GM06990 (cell line): ENCODE results near the gene RGSL1.

ENCODE experiments used
- DNase-seq: peaks from one replicate; pipeline ENCODE4 v3.0.0-alpha.2; 2011; ENCODE audit not compliant: insufficient read length; ENCODE audit errors: extremely low read depth
- H3K27me3 ChIP-seq: replicated peaks from 2 replicates; pipeline ENCODE4 v1.6.0; 2011; ENCODE audit warnings: low read length; ENCODE audit not compliant: control insufficient read depth, insufficient read depth
- H3K36me3 ChIP-seq: 2 replicates; pipeline ENCODE4 v1.5.1; 2011; ENCODE audit warnings: low read length; ENCODE audit not compliant: control insufficient read depth, insufficient read depth
- H3K4me3 ChIP-seq: replicated peaks from 2 replicates; pipeline ENCODE4 v1.5.1; 2011; ENCODE audit warnings: low read depth, mild to moderate bottlenecking, control low read depth, low read length
- CTCF ChIP-seq: IDR thresholded peaks from 2 replicates; pipeline ENCODE4 v1.5.1; 2011; ENCODE audit warnings: low read length, control low read depth, mild to moderate bottlenecking, inconsistent platforms; ENCODE audit not compliant: insufficient read depth, poor library complexity, severe bottlenecking

The RGSL1 gene

GRCh38 chr1:182493063-182493462 is 43.1 kb downstream of the RGSL1 start:
- H3K36me3 ChIP-seq: no peaks in the 10 kb centered on the region
- no peak for DNase-seq
- no peaks in the 10 kb centered on the region for H3K27me3 ChIP-seq
- H3K4me3 ChIP-seq: no peak overlapping the region
- no peak for TF ChIP-seq CTCF

GRCh38 chr1:182495002-182495401 is 45.1 kb downstream of the RGSL1 start:
- no peak for TF ChIP-seq CTCF
- H3K4me3 ChIP-seq: no peak overlapping the region
- H3K36me3 ChIP-seq: no peaks in the 10 kb centered on the region

DNA sequence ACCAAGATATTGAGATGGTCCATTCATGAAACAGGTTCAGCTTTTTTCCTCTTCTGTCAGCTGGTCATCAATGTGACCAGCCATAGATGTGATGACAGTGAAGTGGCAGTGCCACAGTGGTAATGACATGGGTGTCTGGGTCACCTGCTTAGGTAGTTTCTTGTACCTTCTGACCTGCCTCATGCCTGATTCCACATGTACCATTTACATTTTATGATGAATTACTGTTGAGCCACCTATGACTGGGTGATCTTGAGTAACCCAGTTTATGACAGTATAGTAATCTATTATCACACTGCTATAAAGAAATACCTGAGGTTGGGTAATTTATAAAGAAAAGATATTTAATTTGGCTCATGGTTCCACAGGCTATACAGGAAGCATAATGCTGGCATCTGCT is 45.7 kb downstream of the RGSL1 start:
- Histone ChIP-seq H3K36me3 (no peaks in the 10 kb centered on the region), H3K4me3 (no peak overlapping the region), H3K27me3 (no peaks in the 10 kb centered on the region)
- no peak for TF ChIP-seq CTCF
- no peak for DNase-seq

More at GRCh38 chr1:182495002-182495401, 45.1 kb downstream of the RGSL1 start:
- H3K27me3 ChIP-seq: no peaks in the 10 kb centered on the region
- no peak for DNase-seq

- Histone ChIP-seq H3K4me3 (no peak overlapping the region), H3K36me3 (no peaks in the 10 kb centered on the region), H3K27me3 (no peaks in the 10 kb centered on the region)
- no peak for TF ChIP-seq CTCF
- no peak for DNase-seq
Measured at GRCh38 chr1:182507685-182508084, 57.7 kb downstream of the RGSL1 start.

- TF ChIP-seq CTCF: no peak
- Histone ChIP-seq H3K4me3 (no peak overlapping the region), H3K36me3 (no peaks in the 10 kb centered on the region), H3K27me3 (no peaks in the 10 kb centered on the region)
- peak; percentile 3 for DNase-seq
Measured at GRCh38 chr1:182515556-182515955, 65.6 kb downstream of the RGSL1 start.

DNA sequence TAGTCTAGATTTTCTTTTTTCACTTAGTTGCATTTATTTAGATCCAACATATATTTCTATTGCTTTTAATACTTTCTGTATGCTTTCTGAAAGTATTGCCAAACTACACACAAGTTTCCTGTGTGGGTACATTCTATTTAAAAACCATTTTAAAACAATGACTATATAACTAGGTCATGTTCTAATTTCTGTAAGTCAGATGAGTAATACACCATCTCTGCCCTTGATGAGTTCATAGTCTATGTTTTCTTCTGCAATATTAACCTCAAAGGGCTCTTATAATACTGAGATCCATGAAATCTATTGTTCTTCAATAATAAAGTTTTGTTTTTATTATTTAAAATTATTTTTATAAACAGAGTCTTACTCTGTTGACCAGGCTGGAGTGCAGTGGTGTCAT is 70.8 kb downstream of the RGSL1 start:
- Histone ChIP-seq H3K4me3 (no peak overlapping the region), H3K36me3 (no peaks in the 10 kb centered on the region), H3K27me3 (no peaks in the 10 kb centered on the region)
- no peak for TF ChIP-seq CTCF
- DNase-seq: no peak
